ENCODE data around the gene BOK.

BOK gene

GRCh38 chr2:241599615-241600014 is 41.1 kb downstream of the BOK start:
- DNase-seq (ENCODE audit: low read depth, low spot score): no peak

GRCh38 chr2:241601841-241602240 is 43.3 kb downstream of the BOK start:
- no peak for DNase-seq (ENCODE audit: low read depth, low spot score)

- no peak for DNase-seq (ENCODE audit: low read depth, low spot score)
Observed at GRCh38 chr2:241602720-241603119, 44.2 kb downstream of the BOK start.

GRCh38 chr2:241603686-241604085 is 45.1 kb downstream of the BOK start:
- DNase-seq (ENCODE audit: low read depth, low spot score): no peak

GRCh38 chr2:241606186-241606585 is 47.6 kb downstream of the BOK start:
- no peak for DNase-seq (ENCODE audit: low read depth, low spot score)

- DNase-seq (ENCODE audit: low read depth, low spot score): no peak
Observed at GRCh38 chr2:241607162-241607885, 48.8 kb downstream of the BOK start.

GRCh38 chr2:241608881-241609280 is 50.3 kb downstream of the BOK start:
- no peak for DNase-seq (ENCODE audit: low read depth, low spot score)

GRCh38 chr2:241609859-241610793 is 51.6 kb downstream of the BOK start:
- peak; percentile 96 for DNase-seq (ENCODE audit: low read depth, low spot score)

GRCh38 chr2:241611062-241611461 is 52.5 kb downstream of the BOK start:
- DNase-seq (ENCODE audit: low read depth, low spot score): no peak

GRCh38 chr2:241612156-241613016 is 53.8 kb downstream of the BOK start:
- DNase-seq (ENCODE audit: low read depth, low spot score): no peak

GRCh38 chr2:241613017-241613780 is 54.7 kb downstream of the BOK start:
- DNase-seq (ENCODE audit: low read depth, low spot score): peak; percentile 20

GRCh38 chr2:241615041-241615440 is 56.5 kb downstream of the BOK start:
- DNase-seq (ENCODE audit: low read depth, low spot score): no peak

- DNase-seq (ENCODE audit: low read depth, low spot score): no peak
Observed at GRCh38 chr2:241615522-241616052, 57.0 kb downstream of the BOK start.

- DNase-seq (ENCODE audit: low read depth, low spot score): no peak
Observed at GRCh38 chr2:241616168-241617125, 57.9 kb downstream of the BOK start.

GRCh38 chr2:241617431-241618154 is 59.0 kb downstream of the BOK start:
- peak; percentile 17 for DNase-seq (ENCODE audit: low read depth, low spot score)

- DNase-seq (ENCODE audit: low read depth, low spot score): no peak
Observed at GRCh38 chr2:241618296-241618805, 59.8 kb downstream of the BOK start.

- DNase-seq (ENCODE audit: low read depth, low spot score): no peak
Observed at GRCh38 chr2:241618829-241619228, 60.3 kb downstream of the BOK start.

- no peak for DNase-seq (ENCODE audit: low read depth, low spot score)
Observed at GRCh38 chr2:241619597-241620418, 61.3 kb downstream of the BOK start.
